ENCODE results near the gene DRD1.
"Not testable (repeated sequence)": the region's sequence is repeated elsewhere in the genome, so short reads cannot be mapped to it uniquely, and the experiment has no call there.

DRD1 gene

DNA sequence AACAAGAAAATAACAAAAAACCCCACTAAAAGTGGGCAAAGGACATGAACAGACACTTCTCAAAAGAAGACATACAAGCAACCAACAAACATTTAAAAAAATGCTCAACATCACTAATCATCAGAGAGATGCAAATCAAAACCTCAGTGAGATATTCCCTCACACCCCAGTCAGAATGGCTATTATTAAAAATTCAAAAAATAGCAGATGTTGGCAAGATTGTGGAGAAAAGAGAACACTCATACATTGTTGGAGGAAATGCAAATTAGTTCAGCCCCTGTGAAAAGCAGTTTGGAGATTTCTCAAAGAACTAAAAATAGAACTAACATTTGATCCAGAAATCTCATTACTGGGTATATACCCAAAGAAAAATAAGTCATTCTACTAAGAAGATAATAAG lies 19.4 kb downstream of the DRD1 start:
- DNase-seq: not testable (repeated sequence)

DNA sequence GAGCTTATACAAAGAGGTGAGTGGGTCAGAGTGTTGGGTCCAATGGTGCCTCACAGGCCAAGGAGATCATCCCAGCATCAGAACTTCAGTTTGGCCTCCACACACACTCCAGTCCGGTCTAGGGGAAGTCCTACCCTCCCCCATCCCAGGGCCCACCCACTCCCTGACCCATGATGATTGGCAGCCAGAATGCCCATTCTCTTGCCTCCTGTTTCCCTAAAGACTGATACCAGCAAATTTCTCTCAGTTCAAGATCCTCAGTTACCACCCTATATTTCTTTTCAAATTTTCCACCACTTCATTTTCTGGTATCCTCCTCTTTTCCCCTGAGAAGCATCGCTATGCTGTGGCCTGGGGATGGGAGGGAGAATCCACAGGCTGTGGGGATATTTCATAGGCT lies 21.9 kb downstream of the DRD1 start:
- DNase-seq: no peak

DNA sequence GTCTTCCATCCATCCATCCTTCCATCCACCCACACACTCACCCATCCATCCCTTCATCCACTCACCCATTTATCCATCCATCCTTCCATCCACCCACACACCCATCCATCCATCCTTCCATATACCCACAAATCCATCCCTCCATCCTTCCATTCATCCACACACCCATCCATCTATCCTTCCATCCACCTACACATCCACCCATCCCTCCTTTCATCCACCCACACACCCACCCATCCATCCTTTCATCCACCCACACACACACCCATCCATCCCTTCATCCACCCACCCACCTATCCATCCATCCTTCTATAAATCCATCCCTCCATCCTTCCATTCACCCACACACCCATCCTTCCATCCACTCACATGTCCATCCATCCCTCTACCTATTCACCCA lies 23.6 kb downstream of the DRD1 start:
- DNase-seq: no peak

DNA sequence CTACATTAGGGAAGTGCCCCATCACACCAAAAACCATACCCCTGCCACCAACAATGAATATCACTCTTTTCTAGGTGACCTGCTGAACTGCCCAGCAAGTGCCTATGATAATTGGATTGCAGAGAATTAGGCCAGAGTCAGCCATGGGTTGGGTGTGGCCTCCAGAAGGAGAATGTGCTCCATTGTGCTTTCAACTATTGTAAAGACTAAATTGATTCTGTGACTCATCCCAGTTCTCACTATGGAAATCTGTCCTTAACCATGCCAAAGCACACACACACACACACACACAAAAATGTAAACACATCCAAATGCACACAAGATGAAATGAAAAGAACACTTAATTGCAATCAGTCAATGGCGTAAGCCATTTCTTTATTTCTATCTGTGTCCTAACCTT lies 25.7 kb downstream of the DRD1 start:
- DNase-seq: no peak

DNA sequence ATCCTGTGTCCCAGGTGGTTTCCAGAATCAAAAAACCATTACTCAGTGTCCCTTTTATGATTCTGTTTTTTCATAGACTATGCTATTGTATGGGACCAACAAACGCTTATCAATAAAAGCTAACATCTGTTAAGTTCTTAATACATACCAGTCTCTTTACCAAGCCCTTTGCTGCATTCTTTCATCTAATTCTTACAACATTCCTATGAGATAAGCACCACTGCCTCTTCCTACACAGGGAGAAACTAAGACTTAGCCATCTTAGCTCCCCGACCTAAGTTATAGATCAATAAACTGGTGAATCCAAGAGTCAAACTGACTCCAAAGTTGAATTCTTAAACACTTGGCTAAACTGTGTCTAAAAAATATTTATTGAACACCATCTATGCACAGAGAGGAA lies 26.6 kb downstream of the DRD1 start:
- no peak for DNase-seq

DNA sequence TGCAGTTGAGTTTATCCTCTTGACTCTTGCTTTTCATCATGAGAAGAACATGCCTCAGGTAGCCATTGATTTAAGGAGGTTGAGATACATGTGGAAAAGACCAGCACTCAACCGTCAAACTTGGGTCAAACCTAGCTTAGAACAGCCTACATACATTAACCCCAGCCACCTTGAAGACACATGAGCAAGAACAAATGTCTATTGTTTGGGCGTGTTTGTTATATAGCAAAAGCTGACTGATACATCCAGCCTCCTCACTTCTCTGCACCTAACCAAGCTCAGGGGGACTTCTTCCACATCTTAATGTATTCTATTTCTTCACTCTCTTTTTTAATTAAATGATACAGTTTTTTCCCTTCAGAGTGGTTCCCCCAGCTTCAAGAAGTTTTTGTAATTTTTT lies 28.7 kb downstream of the DRD1 start:
- DNase-seq: no peak

DNA sequence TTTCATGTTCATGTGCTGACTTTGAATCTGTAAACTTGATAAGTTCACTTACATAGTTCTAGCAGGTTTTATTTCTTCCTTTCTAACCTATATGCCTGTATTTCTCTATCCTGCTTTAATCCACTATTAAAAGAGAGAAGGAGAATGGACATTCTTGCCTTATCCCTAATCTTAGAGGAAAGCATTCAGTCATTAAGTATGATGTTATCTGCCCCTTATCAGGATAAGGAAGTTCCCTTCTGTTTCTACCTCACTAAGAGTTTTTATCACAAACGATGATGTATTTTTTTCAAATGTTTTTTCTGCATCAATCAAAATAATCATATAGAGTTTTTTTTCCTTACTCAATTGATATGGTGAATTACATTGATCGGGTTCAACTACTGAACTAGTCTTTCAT lies 33.1 kb downstream of the DRD1 start:
- no peak for DNase-seq

DNA sequence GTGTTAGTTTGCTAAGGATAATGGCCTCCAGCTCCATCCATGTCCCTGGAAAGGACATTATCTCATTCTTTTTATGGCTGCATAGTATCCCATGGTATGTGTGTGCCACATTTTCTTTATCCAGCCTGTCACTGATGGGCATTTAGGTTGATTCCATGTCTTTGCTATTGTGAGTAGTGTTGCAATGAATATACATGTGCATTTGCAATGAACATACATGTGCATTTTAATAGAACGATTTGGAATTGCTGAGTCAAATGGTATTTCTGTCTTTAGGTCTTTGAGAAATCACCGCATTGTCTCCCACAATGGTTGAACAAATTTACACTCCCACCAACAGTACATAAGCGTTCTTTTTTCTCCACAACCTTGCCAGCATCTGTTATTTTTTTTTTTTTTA lies 37.7 kb downstream of the DRD1 start:
- no peak for DNase-seq

DNA sequence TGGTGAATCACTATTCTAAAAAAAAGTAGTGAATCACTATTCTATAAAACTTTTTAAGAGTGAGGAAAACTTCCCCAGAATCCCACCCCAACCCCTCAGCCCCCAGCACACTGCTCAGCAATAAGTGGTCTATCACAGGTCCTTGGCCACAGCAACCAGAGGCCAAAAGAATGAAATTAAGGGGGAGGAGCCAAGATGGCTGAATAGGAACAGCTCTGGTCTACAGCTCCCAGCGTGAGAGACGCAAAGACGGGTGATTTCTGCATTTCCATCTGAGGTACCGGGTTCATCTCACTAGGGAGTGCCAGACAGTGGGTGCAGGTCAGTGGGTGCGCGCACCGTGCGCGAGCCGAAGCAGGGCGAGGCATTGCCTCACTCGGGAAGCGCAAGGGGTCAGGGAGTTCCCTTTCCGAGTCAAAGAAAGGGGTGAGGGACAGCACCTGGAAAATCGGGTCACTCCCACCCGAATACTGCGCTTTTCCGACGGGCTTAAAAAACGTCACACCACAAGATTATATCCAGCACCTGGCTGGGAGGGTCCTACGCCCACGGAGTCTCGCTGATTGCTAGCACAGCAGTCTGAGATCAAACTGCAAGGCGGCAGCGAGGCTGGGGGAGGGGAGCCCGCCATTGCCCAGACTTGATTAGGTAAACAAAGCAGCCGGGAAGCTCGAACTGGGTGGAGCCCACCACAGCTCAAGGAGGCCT lies 46.2 kb downstream of the DRD1 start:
- not testable (repeated sequence) for DNase-seq

DNA sequence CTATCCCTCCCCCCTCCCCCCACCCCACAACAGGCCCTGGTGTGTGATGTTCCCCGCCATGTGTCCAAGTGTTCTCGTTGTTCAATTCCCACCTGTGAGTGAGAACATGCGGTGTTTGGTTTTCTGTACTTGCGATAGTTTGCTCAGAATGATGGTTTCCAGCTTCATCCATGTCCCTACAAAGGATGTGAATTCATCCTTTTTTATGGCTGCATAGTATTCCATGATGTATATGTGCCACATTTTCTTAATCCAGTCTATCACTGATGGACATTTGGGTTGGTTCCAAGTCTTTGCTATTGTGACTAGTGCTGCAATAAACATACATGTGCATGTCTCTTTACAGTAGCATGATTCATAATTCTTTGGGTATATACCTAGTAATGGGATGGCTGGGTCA lies 48.6 kb downstream of the DRD1 start:
- not testable (repeated sequence) for DNase-seq

DNA sequence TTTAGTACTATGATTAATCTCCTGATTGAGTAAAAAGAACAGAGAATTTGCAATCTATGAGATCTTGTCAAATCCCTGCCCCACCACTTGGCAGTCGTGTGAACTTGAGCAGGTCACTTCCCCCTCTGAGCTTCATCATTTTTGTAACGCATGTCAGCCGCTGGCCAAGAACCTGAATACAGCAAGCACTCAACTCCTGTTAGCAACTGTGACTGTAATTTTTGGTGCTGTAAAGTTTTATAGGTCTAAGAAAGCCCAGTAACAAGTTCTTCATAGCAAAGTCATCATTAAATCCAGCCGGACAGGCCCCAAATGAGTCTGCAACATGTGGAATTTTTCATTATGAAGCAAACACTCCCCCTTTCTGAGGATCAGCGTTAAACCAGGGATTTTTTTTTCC lies 49.4 kb downstream of the DRD1 start:
- no peak for DNase-seq

DNA sequence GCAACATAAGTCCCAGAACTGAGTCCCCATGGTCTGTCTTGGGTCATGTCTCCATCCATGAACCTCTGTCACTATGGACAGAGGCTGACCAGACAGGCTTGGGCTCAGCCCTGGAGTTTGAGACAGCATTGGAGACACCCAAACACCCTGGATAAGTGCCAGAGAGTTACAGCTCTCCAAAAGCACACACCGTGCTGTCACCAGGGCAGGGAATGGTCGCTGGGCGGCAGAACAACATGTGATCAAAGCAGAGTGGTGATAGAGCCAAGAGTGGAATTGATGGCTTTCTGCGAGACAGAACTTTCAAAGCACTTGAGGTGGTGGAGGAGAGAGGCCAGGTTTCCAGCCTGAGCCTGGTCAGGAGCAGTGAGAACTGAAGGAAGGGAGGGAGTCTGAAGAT lies 50.1 kb downstream of the DRD1 start:
- no peak for DNase-seq

DNA sequence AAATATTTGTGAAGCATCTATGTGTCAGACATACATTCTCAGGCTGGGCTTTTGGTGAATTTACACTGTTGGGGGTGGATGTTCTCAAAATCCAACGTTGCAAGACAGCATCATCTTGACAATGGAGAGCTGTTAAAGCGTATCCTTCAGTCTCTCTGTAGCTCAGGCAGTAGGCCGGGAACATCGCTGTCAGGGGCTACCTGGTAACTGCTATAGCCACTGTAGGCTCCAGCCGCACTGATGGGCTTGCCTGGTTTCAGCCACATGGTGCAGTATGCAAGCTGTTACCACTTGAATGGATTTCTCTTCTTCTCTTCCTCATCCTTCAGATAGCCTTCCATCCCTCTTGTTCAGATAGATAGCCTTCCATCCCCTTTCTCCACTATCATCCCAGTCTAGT lies 51.7 kb downstream of the DRD1 start:
- no peak for DNase-seq

DNA sequence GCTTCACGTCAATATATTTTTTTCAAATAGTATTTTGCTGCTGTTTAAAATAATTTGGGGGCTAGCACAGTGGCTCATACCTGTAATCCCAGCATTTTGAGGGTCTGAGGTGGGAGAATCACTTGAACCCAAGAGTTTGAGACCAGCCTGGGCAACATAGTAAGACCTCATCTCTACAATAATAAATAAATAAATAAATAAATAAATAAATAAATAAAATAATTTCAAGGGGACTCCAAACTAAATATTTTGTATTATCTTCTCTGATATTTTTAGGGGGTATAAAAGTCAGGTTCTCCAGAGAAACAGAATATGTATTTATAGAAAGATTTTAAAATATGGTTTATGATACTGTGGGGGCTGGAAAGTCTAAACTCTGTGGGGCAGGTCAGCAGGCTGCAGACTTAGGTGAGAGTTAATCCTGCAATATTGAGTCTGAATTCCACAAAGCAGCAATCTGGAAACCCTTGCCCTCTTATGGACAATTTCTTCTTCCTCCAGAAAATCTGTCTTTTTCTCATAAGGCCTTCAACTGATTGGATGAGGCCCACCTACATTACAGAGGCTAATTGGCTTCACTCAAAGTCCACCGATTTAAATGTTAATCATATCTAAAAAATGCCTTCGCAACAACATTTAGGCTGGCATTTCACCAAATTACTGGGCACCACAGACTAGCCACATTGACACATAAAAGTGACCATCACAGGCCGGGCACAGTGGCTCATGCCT lies 53.5 kb downstream of the DRD1 start:
- DNase-seq: no peak

Measured in fibroblast of skin of right biceps (primary cell).